IMR-90 (cell line): ENCODE measurements around the gene AUTS2. TPM values are rescaled to one million over a fixed set of nuclear protein-coding genes. Genes with fewer than 3 reads are reported as not detected.

Source experiments
- ATAC-seq: fragments of 200-7000 bp; cut with Tn5 transposase; 2 replicates; pipeline ENCODE4 v1.9.1; 2020; ENCODE audit warnings: low read depth, mild to moderate bottlenecking, moderate library complexity
- BruUV-seq: library from RNA; stranded (reverse); fragments of 400-500 nt; replicated peaks from 2 replicates; lab custom pipeline; 2021; lab: Mats Ljungman, UMichigan
- CTCF ChIA-PET: fragments of 300-600 bp; formaldehyde crosslinking; extraction: SDS; loops from one replicate; lab custom pipeline; 2021; ENCODE audit warnings: antibody characterized with exemption; lab: Yijun Ruan, JAX
- POLR2A ChIA-PET: fragments of 300-600 bp; sonication (Branson Sonifier 250); formaldehyde crosslinking; loops from one replicate; lab custom pipeline; 2022; ENCODE audit warnings: antibody characterized with exemption; ENCODE audit not compliant: unreplicated experiment; lab: Charles Lee
- DNase-seq: peaks from one replicate; pipeline ENCODE4 v3.0.0; 2013
- H2AFZ ChIP-seq: replicated peaks from 2 replicates; pipeline ENCODE3; 2013; ENCODE audit warnings: low read length, mild to moderate bottlenecking; ENCODE audit not compliant: poor library complexity
- H2AK5ac ChIP-seq: 2 replicates; pipeline ENCODE4 v1.6.1; 2013; ENCODE audit warnings: low read depth, low read length, inconsistent platforms
- H2AK9ac ChIP-seq: replicated peaks from 2 replicates; pipeline ENCODE3; 2013; ENCODE audit warnings: mild to moderate bottlenecking, low read depth, low read length, moderate library complexity; ENCODE audit not compliant: poor library complexity
- H2BK120ac ChIP-seq: 2 replicates; pipeline ENCODE4 v1.6.1; 2013; ENCODE audit warnings: low read depth, low read length, inconsistent platforms
- H2BK15ac ChIP-seq: 3 replicates; pipeline ENCODE4 v1.6.1; 2013; ENCODE audit warnings: low read depth, low read length, inconsistent platforms
- H2BK20ac ChIP-seq: 2 replicates; pipeline ENCODE4 v1.6.1; 2013; ENCODE audit warnings: low read depth, mild to moderate bottlenecking, inconsistent platforms, low read length, moderate library complexity
- H2BK5ac ChIP-seq: 2 replicates; pipeline ENCODE4 v1.6.1; 2013; ENCODE audit warnings: mild to moderate bottlenecking, low read depth, low read length, inconsistent platforms; ENCODE audit not compliant: poor library complexity, severe bottlenecking
- H3K14ac ChIP-seq: replicated peaks from 2 replicates; pipeline ENCODE4 v1.6.1; 2013; ENCODE audit warnings: low read depth, low read length, inconsistent platforms
- H3K18ac ChIP-seq: 2 replicates; pipeline ENCODE4 v1.6.1; 2013; ENCODE audit warnings: low read depth, low read length, control low read depth
- H3K23ac ChIP-seq: 2 replicates; pipeline ENCODE4 v1.6.1; 2013; ENCODE audit warnings: low read depth, low read length, inconsistent platforms
- H3K27ac ChIP-seq: 2 replicates; pipeline ENCODE4 v1.5.1; 2013; ENCODE audit warnings: mild to moderate bottlenecking, control low read depth, low read length; ENCODE audit not compliant: insufficient read depth
- H3K27me3 ChIP-seq: 2 replicates; pipeline ENCODE4 v1.6.1; 2013; ENCODE audit warnings: low read length; ENCODE audit not compliant: control insufficient read depth, insufficient read depth
- H3K36me3 ChIP-seq: 2 replicates; pipeline ENCODE4 v1.6.1; 2013; ENCODE audit warnings: low read length, mixed read lengths; ENCODE audit not compliant: control insufficient read depth, insufficient read depth
- H3K4ac ChIP-seq: 2 replicates; pipeline ENCODE4 v1.6.1; 2013; ENCODE audit warnings: low read depth, low read length, inconsistent platforms
- H3K4me1 ChIP-seq: 2 replicates; pipeline ENCODE4 v1.6.1; 2013; ENCODE audit warnings: low read length, mixed read lengths; ENCODE audit not compliant: control insufficient read depth, insufficient read depth
- H3K4me2 ChIP-seq: 2 replicates; pipeline ENCODE4 v1.6.1; 2013; ENCODE audit warnings: low read depth, mild to moderate bottlenecking, control low read depth, low read length, moderate library complexity
- H3K4me3 ChIP-seq: 2 replicates; pipeline ENCODE4 v1.5.1; 2013; ENCODE audit warnings: low read depth, mild to moderate bottlenecking, control low read depth, low read length, moderate library complexity; ENCODE audit not compliant: insufficient read depth
- H3K56ac ChIP-seq: 2 replicates; pipeline ENCODE4 v1.6.1; 2013; ENCODE audit warnings: low read length, inconsistent platforms; ENCODE audit not compliant: insufficient read depth; ENCODE audit errors: extremely low read depth
- H3K79me1 ChIP-seq, 2 experiments: 2 replicates each; pipeline ENCODE4 v1.6.1; 2013; ENCODE audit warnings: low read length in 2 of 2, inconsistent platforms in 1 of 2, low read depth in 1 of 2
- H3K9ac ChIP-seq: 2 replicates; pipeline ENCODE4 v1.6.1; 2013; ENCODE audit warnings: low read depth, low read length, control low read depth
- H3K9me1 ChIP-seq: 2 replicates; pipeline ENCODE4 v1.6.1; 2013; ENCODE audit warnings: low read length, inconsistent platforms; ENCODE audit not compliant: insufficient read depth
- H3K9me3 ChIP-seq: 2 replicates; pipeline ENCODE4 v1.6.1; 2013; ENCODE audit warnings: low read length; ENCODE audit not compliant: control insufficient read depth, insufficient read depth
- H4K20me1 ChIP-seq: 2 replicates; pipeline ENCODE4 v1.6.1; 2013; ENCODE audit warnings: low read length, inconsistent platforms; ENCODE audit not compliant: insufficient read depth
- H4K5ac ChIP-seq: 2 replicates; pipeline ENCODE4 v1.6.1; 2013; ENCODE audit warnings: mild to moderate bottlenecking, low read depth, low read length, control low read depth
- H4K8ac ChIP-seq, 2 experiments: 2 replicates each; pipeline ENCODE4 v1.6.1; 2013; ENCODE audit warnings: low read depth in 2 of 2, low read length in 2 of 2, control low read depth in 1 of 2, inconsistent platforms in 1 of 2
- H4K91ac ChIP-seq: 2 replicates; pipeline ENCODE4 v1.6.1; 2013; ENCODE audit warnings: low read depth, low read length, inconsistent platforms; ENCODE audit not compliant: insufficient read depth
- CEBPB ChIP-seq: IDR thresholded peaks from 2 replicates; pipeline ENCODE4 v1.6.1; 2012; ENCODE audit warnings: low read depth, low read length, improper control_type of control experiment
- FOS ChIP-seq: fragments of 150-350 bp; IDR thresholded peaks from 2 replicates; pipeline ENCODE4 v1.6.1; 2016; ENCODE audit warnings: low read depth, low read length
- MAFK ChIP-seq: IDR thresholded peaks from 2 replicates; pipeline ENCODE4 v1.6.1; 2012; ENCODE audit warnings: low read depth, low read length, improper control_type of control experiment
- MAZ ChIP-seq: IDR thresholded peaks from 2 replicates; pipeline ENCODE4 v1.6.1; 2012; ENCODE audit warnings: low read depth, mild to moderate bottlenecking, low read length, improper control_type of control experiment, moderate library complexity, borderline replicate concordance
- MXI1 ChIP-seq: IDR thresholded peaks from 2 replicates; pipeline ENCODE4 v1.6.1; 2012; ENCODE audit warnings: low read depth, mild to moderate bottlenecking, low read length, moderate library complexity, borderline replicate concordance
- NFE2L2 ChIP-seq: fragments of 150-350 bp; IDR thresholded peaks from 2 replicates; pipeline ENCODE4 v1.6.1; 2016; ENCODE audit warnings: low read depth, mild to moderate bottlenecking, low read length
- RFX5 ChIP-seq: IDR thresholded peaks from 2 replicates; pipeline ENCODE4 v1.8.0; 2012; ENCODE audit warnings: low read depth, mild to moderate bottlenecking, low read length, moderate library complexity
- SMC3 ChIP-seq: fragments of 150-350 bp; IDR thresholded peaks from 2 replicates; pipeline ENCODE4 v1.6.1; 2016; ENCODE audit warnings: low read depth, mild to moderate bottlenecking, antibody characterized with exemption, low read length, moderate library complexity
- USF2 ChIP-seq: fragments of 150-350 bp; IDR thresholded peaks from 2 replicates; pipeline ENCODE4 v1.6.1; 2017; ENCODE audit warnings: mild to moderate bottlenecking, antibody characterized with exemption, low read length, low read depth
- WGBS, 2 experiments: methylation state at CpG; one replicate each; pipeline versions ENCODE4 v1.1.5 to v1.1.7; 2013; ENCODE audit warnings: missing lambda C conversion rate in 2 of 2; ENCODE audit not compliant: insufficient read length in 1 of 2; ENCODE audit errors: extremely low coverage in 2 of 2; 5-methylcytosine and 5-hydroxymethylcytosine counted together
- dilution Hi-C: fragments of 300-500 bp; cut with HindIII; formaldehyde crosslinking; loops from one replicate; pipeline ENCODE4 v1.14.3; 2018; ENCODE audit warnings: low sequenced_read_pairs; ENCODE audit not compliant: unreplicated experiment
- in situ Hi-C: fragments of 300-500 bp; cut with MboI; formaldehyde crosslinking; loops from 3 replicates; pipeline ENCODE4 v1.14.3; 2019; ENCODE audit warnings: low sequenced_read_pairs, inconsistent platforms, mixed read lengths
- intact Hi-C: fragments of 100-400 bp; cut with micrococcal nuclease; formaldehyde crosslinking; loops from 2 replicates; pipeline ENCODE4 v1.10.0; 2022
- polyA plus RNA-seq, 3 experiments: library from polyadenylated mRNA; depleted of rRNA; stranded (reverse); fragments of >200 nt; gene quantifications; 2 replicates each; pipeline ENCODE4 v1.2.3, GENCODE V29; 2012; ENCODE audit warnings: low replicate concordance in 1 of 3
- total RNA-seq: library from RNA; depleted of rRNA; stranded (reverse); fragments of >200 nt; gene quantifications from 2 replicates; pipeline ENCODE4 v1.2.3, GENCODE V29; 2012

The AUTS2 gene
- total and polyA plus RNA-seq, 2 of the 4 experiments (the other 2 are of a cell fraction), result 0.90 to 3.0 TPM

- TF ChIP-seq FOS, result no peak
- TF ChIP-seq RFX5, result no peak
- no peak for TF ChIP-seq CEBPB
- TF ChIP-seq USF2, result no peak
- TF ChIP-seq NFE2L2, result no peak
- TF ChIP-seq MAZ, result no peak
- no peak for TF ChIP-seq SMC3
- no peak for TF ChIP-seq MXI1
- TF ChIP-seq MAFK, result no peak
- in situ Hi-C loops (no loop called here), dilution Hi-C loops (no loop called here), intact Hi-C loops (no loop called here)
- ATAC-seq, result no peak
- Histone ChIP-seq H2BK15ac (no peak overlapping the region), H4K91ac (no peak overlapping the region), H2AFZ (no peak overlapping the region), H3K9ac (no peak overlapping the region), H3K56ac (no peak overlapping the region), H4K5ac (no peak overlapping the region), H3K4me2 (no peak overlapping the region), H3K9me1 (peaks cover 3% of the 10 kb centered on the region; the same call in 1 of the 2 replicates), H3K27me3 (no peaks in the 10 kb centered on the region), H2BK20ac (no peak overlapping the region), H4K20me1 (peaks cover 12% of the 10 kb centered on the region; the same call in 1 of the 2 replicates), H3K4ac (no peak overlapping the region), H3K36me3 (no peaks in the 10 kb centered on the region), H3K27ac (no peak overlapping the region), H3K14ac (no peak overlapping the region), H3K4me1 (peaks cover 4% of the 10 kb centered on the region), H3K4me3 (no peak overlapping the region), H3K9me3 (no peaks in the 10 kb centered on the region), H2AK5ac (no peak overlapping the region), H2BK5ac (no peak overlapping the region), H3K23ac (no peak overlapping the region), H4K8ac (no peak overlapping the region), H3K18ac (no peak overlapping the region), H3K79me1 (peaks cover 6 to 25% of the 10 kb centered on the region in 2 experiments; a peak in 2 of 4 replicates), H2BK120ac (no peak overlapping the region), H2AK9ac (no peak overlapping the region)
- ChIA-PET POLR2A (no interaction called here), CTCF (interaction anchor here (0.8 kb wide), 1 partner anchor 19 kb away, joined by 3 read pairs; no protein-coding TSS in a partner anchor)
- no TSS peak for BruUV-seq
- no peak for DNase-seq
- 80% methylated on average over 1 of the region's 11 CpGs; no CpG with 5 or more reads in 1 of the 2 experiments for WGBS, 2 experiments
Observed at GRCh38 chr7:70735313-70735712, 1137.0 kb downstream of the AUTS2 start.
